Measurements from ENCODE around the gene FSIP1. TPM values are rescaled to one million over a fixed set of nuclear protein-coding genes. Genes with fewer than 3 reads are reported as not detected.

The FSIP1 gene
- total RNA-seq, 1 donor from 2014 or later, result 0.54 TPM

- TF ChIP-seq, protein P1, sequence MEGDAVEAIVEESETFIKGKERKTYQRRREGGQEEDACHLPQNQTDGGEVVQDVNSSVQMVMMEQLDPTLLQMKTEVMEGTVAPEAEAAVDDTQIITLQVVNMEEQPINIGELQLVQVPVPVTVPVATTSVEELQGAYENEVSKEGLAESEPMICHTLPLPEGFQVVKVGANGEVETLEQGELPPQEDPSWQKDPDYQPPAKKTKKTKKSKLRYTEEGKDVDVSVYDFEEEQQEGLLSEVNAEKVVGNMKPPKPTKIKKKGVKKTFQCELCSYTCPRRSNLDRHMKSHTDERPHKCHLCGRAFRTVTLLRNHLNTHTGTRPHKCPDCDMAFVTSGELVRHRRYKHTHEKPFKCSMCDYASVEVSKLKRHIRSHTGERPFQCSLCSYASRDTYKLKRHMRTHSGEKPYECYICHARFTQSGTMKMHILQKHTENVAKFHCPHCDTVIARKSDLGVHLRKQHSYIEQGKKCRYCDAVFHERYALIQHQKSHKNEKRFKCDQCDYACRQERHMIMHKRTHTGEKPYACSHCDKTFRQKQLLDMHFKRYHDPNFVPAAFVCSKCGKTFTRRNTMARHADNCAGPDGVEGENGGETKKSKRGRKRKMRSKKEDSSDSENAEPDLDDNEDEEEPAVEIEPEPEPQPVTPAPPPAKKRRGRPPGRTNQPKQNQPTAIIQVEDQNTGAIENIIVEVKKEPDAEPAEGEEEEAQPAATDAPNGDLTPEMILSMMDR (IDR thresholded peaks at IDR 0.05), result no peak
Observed at GRCh38 chr15:39672184-39672583, 110.5 kb downstream of the FSIP1 start.

DNA sequence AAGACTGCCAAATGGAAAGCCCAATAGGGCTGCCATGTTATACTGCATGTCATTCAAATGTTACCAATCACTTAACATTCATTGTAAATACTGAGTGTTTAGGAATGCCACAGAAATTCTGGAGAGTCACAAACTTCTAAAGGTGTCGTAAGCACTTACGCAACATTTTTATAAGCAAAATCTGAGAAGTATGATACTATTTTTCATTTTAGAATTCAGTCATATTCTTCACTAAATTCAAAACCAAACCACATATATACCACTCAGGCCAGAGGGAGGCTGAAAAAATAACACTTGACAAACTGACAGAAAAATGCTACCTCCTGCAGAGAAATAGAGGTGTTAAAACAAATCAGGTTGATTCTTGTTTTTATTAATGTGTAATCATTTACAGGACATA is 112.0 kb downstream of the FSIP1 start:
- H3K4me3 Mint-ChIP-seq (ENCODE audit: unreplicated experiment), result no peak overlapping the region
- TF ChIP-seq, protein P1 (IDR thresholded peaks at IDR 0.05), result no peak

More at GRCh38 chr15:39672184-39672583, 110.5 kb downstream of the FSIP1 start:
- H3K36me3 Mint-ChIP-seq (ENCODE audit: unreplicated experiment), result no peaks in the 10 kb centered on the region
- peaks cover 36% of the 10 kb centered on the region for H3K4me1 Mint-ChIP-seq (ENCODE audit: unreplicated experiment)
- H3K4me3 Mint-ChIP-seq (ENCODE audit: unreplicated experiment), result no peak overlapping the region
- no peaks in the 10 kb centered on the region for H3K9me3 Mint-ChIP-seq (ENCODE audit: unreplicated experiment)
- no peak for DNase-seq (ENCODE audit: extremely low spot score, unreplicated experiment)
- H3K27me3 Mint-ChIP-seq (ENCODE audit: unreplicated experiment), result no peaks in the 10 kb centered on the region
- no peak overlapping the region for H3K27ac Mint-ChIP-seq (ENCODE audit: unreplicated experiment)

DNA sequence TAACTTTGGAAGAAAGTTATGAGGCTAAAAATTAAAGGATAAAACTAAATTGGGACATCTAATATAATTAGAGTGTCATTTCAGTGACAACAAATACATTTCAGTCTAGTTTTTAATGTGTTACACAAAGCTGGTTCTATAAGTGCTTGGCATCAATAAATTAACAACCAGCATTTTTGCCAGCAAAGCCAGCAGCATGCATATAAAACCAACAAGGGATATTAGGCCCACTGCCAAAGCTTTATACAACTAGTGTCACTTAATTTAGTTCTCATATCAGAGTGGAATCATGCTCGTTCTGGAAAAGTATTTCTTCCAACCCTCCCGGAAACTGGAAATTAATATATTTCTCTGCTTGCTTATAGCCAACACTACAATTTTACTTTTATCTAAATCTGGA is 113.0 kb downstream of the FSIP1 start:
- no peaks in the 10 kb centered on the region for H3K27me3 Mint-ChIP-seq (ENCODE audit: unreplicated experiment)
- H3K4me1 Mint-ChIP-seq (ENCODE audit: unreplicated experiment), result peaks cover 57% of the 10 kb centered on the region
- H3K4me3 Mint-ChIP-seq (ENCODE audit: unreplicated experiment), result no peak overlapping the region
- DNase-seq (ENCODE audit: extremely low spot score, unreplicated experiment), result no peak
- TF ChIP-seq, protein P1 (IDR thresholded peaks at IDR 0.05), result no peak
- no peak overlapping the region for H3K27ac Mint-ChIP-seq (ENCODE audit: unreplicated experiment)
- no peaks in the 10 kb centered on the region for H3K36me3 Mint-ChIP-seq (ENCODE audit: unreplicated experiment)
- no peaks in the 10 kb centered on the region for H3K9me3 Mint-ChIP-seq (ENCODE audit: unreplicated experiment)

More for the DNA sequence above, 112.0 kb downstream of the FSIP1 start:
- H3K27ac Mint-ChIP-seq (ENCODE audit: unreplicated experiment), result no peak overlapping the region
- H3K36me3 Mint-ChIP-seq (ENCODE audit: unreplicated experiment), result no peaks in the 10 kb centered on the region
- no peaks in the 10 kb centered on the region for H3K9me3 Mint-ChIP-seq (ENCODE audit: unreplicated experiment)
- H3K4me1 Mint-ChIP-seq (ENCODE audit: unreplicated experiment), result peaks cover 48% of the 10 kb centered on the region
- no peak for DNase-seq (ENCODE audit: extremely low spot score, unreplicated experiment)
- no peaks in the 10 kb centered on the region for H3K27me3 Mint-ChIP-seq (ENCODE audit: unreplicated experiment)

GRCh38 chr15:39669241-39669640 is 113.4 kb downstream of the FSIP1 start:
- peaks cover 62% of the 10 kb centered on the region for H3K4me1 Mint-ChIP-seq (ENCODE audit: unreplicated experiment)
- H3K4me3 Mint-ChIP-seq (ENCODE audit: unreplicated experiment), result no peak overlapping the region
- no peaks in the 10 kb centered on the region for H3K27me3 Mint-ChIP-seq (ENCODE audit: unreplicated experiment)
- H3K36me3 Mint-ChIP-seq (ENCODE audit: unreplicated experiment), result no peaks in the 10 kb centered on the region
- no peak overlapping the region for H3K27ac Mint-ChIP-seq (ENCODE audit: unreplicated experiment)
- TF ChIP-seq, protein P1 (IDR thresholded peaks at IDR 0.05), result no peak
- H3K9me3 Mint-ChIP-seq (ENCODE audit: unreplicated experiment), result no peaks in the 10 kb centered on the region
- DNase-seq (ENCODE audit: extremely low spot score, unreplicated experiment), result no peak

- DNase-seq (ENCODE audit: extremely low spot score, unreplicated experiment), result no peak
- Mint-ChIP-seq H3K9me3 (ENCODE audit: unreplicated experiment) (no peaks in the 10 kb centered on the region), H3K27ac (ENCODE audit: unreplicated experiment) (no peak overlapping the region), H3K4me1 (ENCODE audit: unreplicated experiment) (peaks cover 67% of the 10 kb centered on the region), H3K27me3 (ENCODE audit: unreplicated experiment) (no peaks in the 10 kb centered on the region), H3K4me3 (ENCODE audit: unreplicated experiment) (no peak overlapping the region), H3K36me3 (ENCODE audit: unreplicated experiment) (no peaks in the 10 kb centered on the region)
- TF ChIP-seq, protein P1 (IDR thresholded peaks at IDR 0.05), result no peak
Observed at GRCh38 chr15:39668457-39668856, 114.2 kb downstream of the FSIP1 start.

All from osteocyte (in vitro differentiated cells).